Large intestine (tissue), 3 donors: ENCODE results near the gene DDB1. TPM values are rescaled to one million over a fixed set of nuclear protein-coding genes. Genes with fewer than 3 reads are reported as not detected.
"Not testable (repeated sequence)": the region's sequence is repeated elsewhere in the genome, so short reads cannot be mapped to it uniquely, and the experiment has no call there.

ENCODE experiments used
- DNase-seq, 2 donors: peaks; one replicate each; pipeline versions ENCODE4 v3.0.0 to v3.0.0-alpha.2; 2013
- H3K27ac ChIP-seq: one replicate; pipeline ENCODE4 v1.5.1; 2013; ENCODE audit warnings: low read length
- H3K27me3 ChIP-seq: 2 replicates; pipeline ENCODE4 v1.6.1; 2013; ENCODE audit warnings: low read length; ENCODE audit not compliant: control insufficient read depth, insufficient read depth
- H3K36me3 ChIP-seq: 2 replicates; pipeline ENCODE4 v1.6.1; 2013; ENCODE audit warnings: low read length; ENCODE audit not compliant: control insufficient read depth, insufficient read depth
- H3K4me1 ChIP-seq: one replicate; pipeline ENCODE4 v1.6.1; 2013; ENCODE audit warnings: low read length; ENCODE audit not compliant: control insufficient read depth, insufficient read depth
- H3K4me3 ChIP-seq: one replicate; pipeline ENCODE4 v1.5.1; 2013; ENCODE audit warnings: low read length
- H3K9me3 ChIP-seq: one replicate; pipeline ENCODE4 v1.6.1; 2013; ENCODE audit warnings: mild to moderate bottlenecking, low read depth, low read length, moderate library complexity; ENCODE audit not compliant: control insufficient read depth
- WGBS: methylation state at CpG from one replicate; pipeline ENCODE4 v1.1.5; 2013; ENCODE audit warnings: low lambda C conversion rate; ENCODE audit not compliant: insufficient coverage; 5-methylcytosine and 5-hydroxymethylcytosine counted together
- polyA plus RNA-seq: library from polyadenylated mRNA; unstranded; fragments of 120-200 nt; gene quantifications from one replicate; pipeline ENCODE4 v1.2.1, GENCODE V29; 2013

Gene DDB1
- polyA plus RNA-seq, 1 donor: 157 TPM

DNA sequence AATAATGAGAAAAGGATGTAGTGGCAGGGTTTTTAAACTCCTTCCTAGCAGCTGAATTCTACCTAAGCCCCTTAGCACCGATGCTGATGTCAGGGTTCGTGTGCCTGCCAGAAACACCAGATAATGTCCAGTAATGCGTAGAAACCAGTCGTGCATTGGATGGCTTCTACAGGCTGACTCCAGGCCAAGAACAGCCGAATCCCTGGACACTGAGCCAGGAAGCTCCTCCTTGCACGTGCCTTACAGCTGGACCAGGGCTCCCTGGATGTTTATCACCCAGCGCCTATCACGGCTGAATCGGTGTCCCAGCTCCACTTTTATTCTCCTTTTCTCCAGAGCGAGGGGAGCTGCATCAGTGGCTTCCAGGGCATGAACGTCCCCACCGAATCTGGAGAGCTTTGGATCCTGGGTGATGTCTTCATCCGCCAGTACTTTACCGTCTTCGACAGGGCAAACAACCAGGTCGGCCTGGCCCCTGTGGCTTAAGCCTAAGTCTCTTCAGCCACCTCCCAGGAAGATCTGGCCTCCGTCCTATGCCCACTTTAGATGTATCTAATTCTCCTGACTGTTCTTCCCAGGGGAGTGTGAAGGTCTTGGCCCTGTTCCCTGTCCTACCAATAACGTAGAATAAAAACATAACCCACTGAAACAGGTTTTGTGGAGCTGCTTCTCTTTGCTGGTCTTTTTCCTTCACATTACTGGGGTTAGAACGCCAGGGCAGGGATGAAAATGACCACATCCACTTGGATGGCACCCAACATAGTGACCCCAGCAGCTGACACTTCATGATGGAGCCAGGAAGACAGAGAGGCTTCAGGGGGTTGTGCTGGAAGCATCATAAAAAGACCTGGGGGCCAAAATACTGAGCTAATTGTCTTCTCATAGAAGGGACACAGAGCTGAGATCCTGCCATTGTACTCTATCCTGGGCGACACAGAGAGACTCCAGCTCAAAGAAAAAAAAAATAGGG, 81.8 kb downstream of the DDB1 start:
- H3K27me3 ChIP-seq, H3K4me3 ChIP-seq, DNase-seq, H3K4me1 ChIP-seq, H3K27ac ChIP-seq, H3K9me3 ChIP-seq, H3K36me3 ChIP-seq: not testable (repeated sequence)
- WGBS: no CpG with 5 or more reads among the region's 20 CpGs

Other genes starting within 250 kb of the DDB1 start
- gene CD5, start 230.6 kb downstream of the DDB1 start, polyA plus RNA-seq: 0.82 TPM
- gene VPS37C, start 171.7 kb downstream of the DDB1 start, polyA plus RNA-seq: 32.0 TPM
- gene PGA3, start 129.6 kb downstream of the DDB1 start, polyA plus RNA-seq: 0.63 TPM
- gene PGA4, start 110.8 kb downstream of the DDB1 start, polyA plus RNA-seq: 3.3 TPM
- 0.40 TPM for gene PGA5, start 91.9 kb downstream of the DDB1 start, polyA plus RNA-seq
- gene VWCE, start 37.8 kb downstream of the DDB1 start, polyA plus RNA-seq: 5.1 TPM
- gene TKFC, start 123 bp upstream of the DDB1 start, polyA plus RNA-seq: 285 TPM
- 31.1 TPM for gene CYB561A3, start 28.8 kb upstream of the DDB1 start, polyA plus RNA-seq
- gene TMEM138, start 29.3 kb upstream of the DDB1 start, polyA plus RNA-seq: 45.6 TPM
- 28.1 TPM for gene TMEM216, start 59.5 kb upstream of the DDB1 start, polyA plus RNA-seq
- 93.4 TPM for gene CPSF7, start 96.9 kb upstream of the DDB1 start, polyA plus RNA-seq
- 38.1 TPM for gene SDHAF2, start 97.0 kb upstream of the DDB1 start, polyA plus RNA-seq
- 1.3 TPM for gene LRRC10B, start 175.6 kb upstream of the DDB1 start, polyA plus RNA-seq
- gene SYT7, start 248.0 kb upstream of the DDB1 start, polyA plus RNA-seq: 12.1 TPM